ENCODE results near the gene DTNB. TPM values are rescaled to one million over a fixed set of nuclear protein-coding genes. Genes with fewer than 3 reads are reported as not detected.

DTNB gene
- polyA plus RNA-seq, 1 donor from 2014 or later = 22.5 TPM

- H3K9ac ChIP-seq (ENCODE audit: low read length) = no peak overlapping the region
- H4K20me1 ChIP-seq (ENCODE audit: insufficient read depth) = no peaks in the 10 kb centered on the region
- no peaks in the 10 kb centered on the region for H3K79me2 ChIP-seq (replicated peaks; ENCODE audit: insufficient read depth, low read length)
- no peak overlapping the region for H3K4me2 ChIP-seq (ENCODE audit: low read length)
- H3K27me3 ChIP-seq (ENCODE audit: insufficient read depth, low read depth, low read length) = no peaks in the 10 kb centered on the region
- H3K4me3 ChIP-seq (ENCODE audit: low read length) = no peak overlapping the region
- H3K9me2 ChIP-seq (ENCODE audit: insufficient read depth, low read length) = no peaks in the 10 kb centered on the region
- no peak overlapping the region for H3K27ac ChIP-seq (ENCODE audit: low read length)
- H3K9me3 ChIP-seq (ENCODE audit: low read length) = no peaks in the 10 kb centered on the region
- no peak overlapping the region for H2AFZ ChIP-seq (ENCODE audit: low read depth, low read length)
- H3K36me3 ChIP-seq (ENCODE audit: insufficient read depth, low read length) = no peaks in the 10 kb centered on the region
- no peaks in the 10 kb centered on the region for H3F3A ChIP-seq (ENCODE audit: insufficient read depth, low read length, poor library complexity, severe bottlenecking)
- TF ChIP-seq SMC3 (conservative IDR thresholded peaks at IDR 0.05; ENCODE audit: poor library complexity) = peak; percentile 72
- no peak for TF ChIP-seq EP300 (conservative IDR thresholded peaks at IDR 0.05; ENCODE audit: poor library complexity, severe bottlenecking)
- TF ChIP-seq RAD21 (conservative IDR thresholded peaks at IDR 0.05) = peak; percentile 73
- no peak for TF ChIP-seq REST (IDR thresholded peaks at IDR 0.05; ENCODE audit: borderline replicate concordance)
- TF ChIP-seq MXI1 (conservative IDR thresholded peaks at IDR 0.05; ENCODE audit: poor library complexity, severe bottlenecking) = no peak
- peak; percentile 78 for TF ChIP-seq CTCF (IDR thresholded peaks at IDR 0.05; ENCODE audit: poor library complexity, severe bottlenecking)
- no peak for TF ChIP-seq EZH2 (IDR thresholded peaks at IDR 0.05; ENCODE audit: borderline replicate concordance, insufficient read depth, low read length, poor library complexity, severe bottlenecking)
- TF ChIP-seq POLR2AphosphoS5 (IDR thresholded peaks at IDR 0.05) = no peak
These were observed 151.6 kb downstream of the DTNB start for GRCh38 chr2:25521665-25522387.

- Histone ChIP-seq H3F3A (ENCODE audit: insufficient read depth, low read length, poor library complexity, severe bottlenecking) (no peaks in the 10 kb centered on the region), H4K20me1 (ENCODE audit: insufficient read depth) (no peaks in the 10 kb centered on the region), H3K4me2 (ENCODE audit: low read length) (no peak overlapping the region), H3K4me3 (ENCODE audit: low read length) (no peak overlapping the region), H3K27ac (ENCODE audit: low read length) (no peak overlapping the region), H2AFZ (ENCODE audit: low read depth, low read length) (no peak overlapping the region), H3K9me3 (ENCODE audit: low read length) (no peaks in the 10 kb centered on the region), H3K27me3 (ENCODE audit: insufficient read depth, low read depth, low read length) (no peaks in the 10 kb centered on the region), H3K79me2 (replicated peaks; ENCODE audit: insufficient read depth, low read length) (no peaks in the 10 kb centered on the region), H3K36me3 (ENCODE audit: insufficient read depth, low read length) (no peaks in the 10 kb centered on the region), H3K9me2 (ENCODE audit: insufficient read depth, low read length) (no peaks in the 10 kb centered on the region), H3K9ac (ENCODE audit: low read length) (no peak overlapping the region)
- TF ChIP-seq POLR2AphosphoS5 (IDR thresholded peaks at IDR 0.05) = no peak
- no peak for TF ChIP-seq RAD21 (conservative IDR thresholded peaks at IDR 0.05)
These were observed 152.3 kb downstream of the DTNB start for GRCh38 chr2:25521126-25521525.
